Fibroblast of lung (primary cell): ENCODE measurements around the gene C3orf20. TPM values are rescaled to one million over a fixed set of nuclear protein-coding genes. Genes with fewer than 3 reads are reported as not detected.

Experiments used
- DNase-seq, 2 donors: peaks; one replicate each; pipeline versions ENCODE4 v3.0.0 to v3.0.0-alpha.2; 2010; ENCODE audit warnings: low read depth in 2 of 2
- H2AFZ ChIP-seq: 2 replicates; pipeline ENCODE4 v1.5.1; 2012; ENCODE audit warnings: low read length, control low read depth, inconsistent platforms
- H3K27ac ChIP-seq: 2 replicates; pipeline ENCODE4 v1.5.1; 2011; ENCODE audit warnings: low read length, control low read depth; ENCODE audit not compliant: insufficient read depth
- H3K27me3 ChIP-seq: 2 replicates; pipeline ENCODE4 v1.5.1; 2011; ENCODE audit warnings: mild to moderate bottlenecking, low read length; ENCODE audit not compliant: control insufficient read depth, insufficient read depth
- H3K36me3 ChIP-seq: 2 replicates; pipeline ENCODE4 v1.5.1; 2011; ENCODE audit warnings: low read length; ENCODE audit not compliant: control insufficient read depth, insufficient read depth
- H3K4me1 ChIP-seq: 2 replicates; pipeline ENCODE4 v1.5.1; 2011; ENCODE audit warnings: low read length; ENCODE audit not compliant: control insufficient read depth, insufficient read depth; ENCODE audit errors: extremely low read depth
- H3K4me2 ChIP-seq: 2 replicates; pipeline ENCODE4 v1.5.1; 2011; ENCODE audit warnings: low read length, control low read depth; ENCODE audit not compliant: insufficient read depth; ENCODE audit errors: extremely low read depth
- H3K4me3 ChIP-seq, 4 experiments: fragments of 200-600 bp in 1 of 4; sonication (generic) in 1 of 4; replicated peaks in 1 of 4; 2 replicates each; pipeline ENCODE4 v1.5.1; 2011 to 2016; ENCODE audit warnings: low read length in 4 of 4, low read depth in 3 of 4, mild to moderate bottlenecking in 3 of 4, control low read depth in 2 of 4, inconsistent platforms in 1 of 4, mixed read lengths in 1 of 4; ENCODE audit not compliant: insufficient read depth in 1 of 4; ENCODE audit errors: control extremely low read depth in 1 of 4
- H3K79me2 ChIP-seq: 2 replicates; pipeline ENCODE4 v1.5.1; 2012; ENCODE audit warnings: mild to moderate bottlenecking, low read length, inconsistent platforms; ENCODE audit not compliant: control insufficient read depth, insufficient read depth
- H3K9ac ChIP-seq: 2 replicates; pipeline ENCODE4 v1.5.1; 2011; ENCODE audit warnings: mild to moderate bottlenecking, low read length, control low read depth; ENCODE audit not compliant: insufficient read depth
- H3K9me3 ChIP-seq: 2 replicates; pipeline ENCODE4 v1.5.1; 2012; ENCODE audit warnings: low read depth, low read length; ENCODE audit not compliant: control insufficient read depth, insufficient read depth
- H4K20me1 ChIP-seq: 2 replicates; pipeline ENCODE4 v1.5.1; 2011; ENCODE audit warnings: low read length; ENCODE audit not compliant: control insufficient read depth, insufficient read depth; ENCODE audit errors: extremely low read depth
- CTCF ChIP-seq, 2 donors: IDR thresholded peaks in 1 of 2; conservative IDR thresholded peaks in 1 of 2; 1 replicate in 1 of 2; 2 replicates in 1 of 2; pipeline ENCODE4 v1.5.1; 2011 to 2012; ENCODE audit warnings: low read length in 2 of 2, control low read depth in 1 of 2, inconsistent platforms in 1 of 2, low read depth in 1 of 2, mild to moderate bottlenecking in 1 of 2
- EZH2 ChIP-seq: IDR thresholded peaks from 2 replicates; pipeline ENCODE4 v1.5.1; 2012; ENCODE audit warnings: low read length, control low read depth, mild to moderate bottlenecking; ENCODE audit errors: missing control alignments
- polyA plus RNA-seq, 2 donors: library from polyadenylated mRNA; depleted of rRNA in 1 of 2; stranded (reverse) in 1 of 2; unstranded in 1 of 2; fragments of >200 nt; gene quantifications; 2 replicates each; pipeline ENCODE4 v1.2.1, GENCODE V29; 2011 to 2012; ENCODE audit warnings: missing spikeins in 1 of 2
- total RNA-seq: library from RNA; depleted of rRNA; stranded (reverse); fragments of >200 nt; gene quantifications from 2 replicates; pipeline ENCODE4 v1.2.1, GENCODE V29; 2014

Gene C3orf20
- total and polyA plus RNA-seq, 2 donors (not counting 1 experiment from before 2014, with no cell fraction given) = not detected

- Histone ChIP-seq H2AFZ (no peak overlapping the region), H3K27ac (no peak overlapping the region), H3K79me2 (no peaks in the 10 kb centered on the region), H4K20me1 (no peaks in the 10 kb centered on the region), H3K27me3 (no peaks in the 10 kb centered on the region), H3K4me2 (no peak overlapping the region), H3K4me3 (no peak overlapping the region), H3K36me3 (no peaks in the 10 kb centered on the region), H3K9ac (no peak overlapping the region), H3K9me3 (no peaks in the 10 kb centered on the region), H3K4me1 (no peaks in the 10 kb centered on the region)
- peak; percentile 1 to 4 for DNase-seq
- TF ChIP-seq EZH2 (no peak), CTCF (conservative IDR thresholded peaks at IDR 0.05 in 1 of 2, IDR thresholded peaks at IDR 0.05 in 1 of 2; ENCODE audit: low read depth in 1 of 2, low read length in 2 of 2) (no peak)
Measured at GRCh38 chr3:14764331-14765059, 89.6 kb downstream of the C3orf20 start.

GRCh38 chr3:14765060-14765400 is 90.1 kb downstream of the C3orf20 start:
- no peaks in the 10 kb centered on the region for H3K4me1 ChIP-seq
- no peak overlapping the region for H3K4me3 ChIP-seq
- no peak overlapping the region for H3K27ac ChIP-seq
- no peak for TF ChIP-seq CTCF (conservative IDR thresholded peaks at IDR 0.05 in 1 of 2, IDR thresholded peaks at IDR 0.05 in 1 of 2; ENCODE audit: low read depth in 1 of 2, low read length in 2 of 2)
- TF ChIP-seq EZH2 = no peak
- H3K27me3 ChIP-seq = no peaks in the 10 kb centered on the region
- no peak for DNase-seq
- H2AFZ ChIP-seq = no peak overlapping the region
- no peaks in the 10 kb centered on the region for H3K79me2 ChIP-seq
- no peaks in the 10 kb centered on the region for H4K20me1 ChIP-seq
- no peak overlapping the region for H3K4me2 ChIP-seq
- no peaks in the 10 kb centered on the region for H3K36me3 ChIP-seq
- H3K9ac ChIP-seq = no peak overlapping the region
- no peaks in the 10 kb centered on the region for H3K9me3 ChIP-seq

- no peaks in the 10 kb centered on the region for H3K4me1 ChIP-seq
- H3K27ac ChIP-seq = no peak overlapping the region
- no peaks in the 10 kb centered on the region for H3K27me3 ChIP-seq
- no peaks in the 10 kb centered on the region for H4K20me1 ChIP-seq
- H3K4me3 ChIP-seq = no peak overlapping the region
- no peaks in the 10 kb centered on the region for H3K79me2 ChIP-seq
- H3K36me3 ChIP-seq = no peaks in the 10 kb centered on the region
- TF ChIP-seq EZH2 = no peak
- TF ChIP-seq CTCF (conservative IDR thresholded peaks at IDR 0.05 in 1 of 2, IDR thresholded peaks at IDR 0.05 in 1 of 2; ENCODE audit: low read depth in 1 of 2, low read length in 2 of 2) = no peak
- H2AFZ ChIP-seq = no peak overlapping the region
- no peak for DNase-seq
- no peaks in the 10 kb centered on the region for H3K9me3 ChIP-seq
- H3K4me2 ChIP-seq = no peak overlapping the region
- H3K9ac ChIP-seq = no peak overlapping the region
Measured at GRCh38 chr3:14765576-14766427, 90.9 kb downstream of the C3orf20 start.
